ENCODE measurements around the gene JUND. TPM values are rescaled to one million over a fixed set of nuclear protein-coding genes. Genes with fewer than 3 reads are reported as not detected.

Gene JUND
- 206 and 225 TPM in 2 replicates for total RNA-seq

GRCh38 chr19:18281082-18282020 lies at the start of gene JUND:
TSS of gene JUND (minus strand) at chr19:18281622. CDS start at chr19:18281484, 138 bp downstream.
- H3K4me1 Mint-ChIP-seq = peaks cover 48% of the 10 kb centered on the region
- H3K9me3 Mint-ChIP-seq = no peaks in the 10 kb centered on the region
- ATAC-seq (ENCODE audit: low read depth) (peak; percentile 63), DNase-seq (peak; percentile 99)
- H3K36me3 Mint-ChIP-seq (ENCODE audit: low read depth) = peaks cover 32% of the 10 kb centered on the region
- no peaks in the 10 kb centered on the region for H3K27me3 Mint-ChIP-seq
- POLR2A ChIA-PET = interaction anchor here (0.5 to 20.0 kb wide), 46 partner anchors 10 to 758 kb away, joined by 3 to 926 read pairs (median 6); partner anchors contain the start of genes ARRDC2, ELL, IFI30 and LSM4
- CTCF ChIA-PET = interaction anchor here (0.6 to 5.3 kb wide), 10 partner anchors 8 to 343 kb away, joined by 3 to 238 read pairs (median 39); partner anchors contain the start of gene LSM4
- TF ChIP-seq CTCF (IDR thresholded peaks at IDR 0.05) = no peak
- intact Hi-C loops (cut with micrococcal nuclease) = loop anchor here (1.0 to 2.0 kb wide), 5 partner anchors 9 to 241 kb away; partner anchors contain the start of genes ELL and IFI30
- H3K27ac Mint-ChIP-seq = peak within 1 kb of the TSS; percentile 97
- H3K4me3 Mint-ChIP-seq = peak within 1 kb of the TSS; percentile 96

- DNase-seq = no peak
- Mint-ChIP-seq H3K4me1 (peaks cover 7% of the 10 kb centered on the region), H3K36me3 (ENCODE audit: low read depth) (no peaks in the 10 kb centered on the region), H3K9me3 (no peaks in the 10 kb centered on the region), H3K27me3 (peaks cover 16% of the 10 kb centered on the region), H3K27ac (no peak overlapping the region), H3K4me3 (no peak overlapping the region)
- ChIA-PET CTCF (interaction anchor here (1.0 to 10.0 kb wide), 4 partner anchors 11 to 80 kb away, joined by 3 to 238 read pairs (median 6); partner anchors contain the start of gene JUND), POLR2A (interaction anchor here (0.7 to 21.9 kb wide), 3 partner anchors 53 to 223 kb away, joined by 4 to 857 read pairs (median 5); partner anchors contain the start of genes IQCN and JUND)
- ATAC-seq (ENCODE audit: low read depth) = no peak
- no peak for TF ChIP-seq CTCF (IDR thresholded peaks at IDR 0.05)
- intact Hi-C loops (cut with micrococcal nuclease) = no loop called here
These were observed 49.4 kb upstream of the JUND start for GRCh38 chr19:18330868-18331267.

GRCh38 chr19:18329035-18329376 lies 47.6 kb upstream of the JUND start:
- Mint-ChIP-seq H3K27me3 (peaks cover 9% of the 10 kb centered on the region), H3K27ac (no peak overlapping the region), H3K4me1 (peaks cover 9% of the 10 kb centered on the region), H3K9me3 (no peaks in the 10 kb centered on the region), H3K4me3 (no peak overlapping the region), H3K36me3 (ENCODE audit: low read depth) (no peaks in the 10 kb centered on the region)
- CTCF ChIA-PET = interaction anchor here (0.7 to 10.0 kb wide), 17 partner anchors 10 to 459 kb away, joined by 3 to 238 read pairs (median 6); partner anchors contain the start of genes IQCN, JUND, MPV17L2 and SSBP4
- TF ChIP-seq CTCF (IDR thresholded peaks at IDR 0.05) = no peak
- intact Hi-C loops (cut with micrococcal nuclease) = loop anchor here (2.0 kb wide), 1 partner anchor 212 kb away; no protein-coding TSS in a partner anchor
- ATAC-seq (ENCODE audit: low read depth) = no peak
- POLR2A ChIA-PET = interaction anchor here (0.7 to 21.9 kb wide), 11 partner anchors 9 to 315 kb away, joined by 3 to 857 read pairs (median 5); partner anchors contain the start of genes IQCN and JUND
- DNase-seq = no peak

GRCh38 chr19:18328340-18329034 lies 47.1 kb upstream of the JUND start:
- intact Hi-C loops (cut with micrococcal nuclease) = loop anchor here (1.0 to 2.0 kb wide), 4 partner anchors 49 to 212 kb away; no protein-coding TSS in a partner anchor
- Mint-ChIP-seq H3K27me3 (peaks cover 8% of the 10 kb centered on the region), H3K4me1 (peaks cover 14% of the 10 kb centered on the region), H3K4me3 (peak overlapping the region; percentile 56), H3K36me3 (ENCODE audit: low read depth) (no peaks in the 10 kb centered on the region), H3K9me3 (no peaks in the 10 kb centered on the region), H3K27ac (peak overlapping the region; percentile 20)
- ChIA-PET CTCF (interaction anchor here (0.7 to 10.0 kb wide), 16 partner anchors 10 to 458 kb away, joined by 3 to 238 read pairs (median 6); partner anchors contain the start of genes IQCN, JUND, MPV17L2 and SSBP4), POLR2A (interaction anchor here (0.5 to 21.9 kb wide), 13 partner anchors 9 to 1102 kb away, joined by 3 to 857 read pairs (median 5); partner anchors contain the start of genes IQCN and JUND)
- TF ChIP-seq CTCF (IDR thresholded peaks at IDR 0.05) = peak; percentile 53
- ATAC-seq (ENCODE audit: low read depth) = peak; percentile 98
- DNase-seq = peak; percentile 56

Measured in activated B cell treated with CpG ODN at 0.5 μM for 24 hours (primary cell).